ENCODE measurements around the gene RIOK3.
A peak's percentile ranks its signal among the peaks of the same experiment; 100 is the strongest.

RIOK3 gene

GRCh38 chr18:23451011-23451410, 2.1 kb upstream of the RIOK3 start:
- Histone ChIP-seq H3K36me3 (ENCODE audit: control insufficient read depth, insufficient read depth, low read length) (no peaks in the 10 kb centered on the region), H3K27ac (ENCODE audit: low read length) (no peak overlapping the region), H3K9me3 (ENCODE audit: control insufficient read depth, insufficient read depth, low read length) (no peaks in the 10 kb centered on the region), H3K27me3 (ENCODE audit: control insufficient read depth, insufficient read depth, low read length) (no peaks in the 10 kb centered on the region), H3K4me1 (ENCODE audit: control insufficient read depth, insufficient read depth, low read length) (no peaks in the 10 kb centered on the region), H3K4me3 (ENCODE audit: low read length) (no peak overlapping the region)
- no CpG with 5 or more reads among the region's 18 CpGs for WGBS (ENCODE audit: insufficient coverage, insufficient read length)
- DNase-seq (ENCODE audit: low read depth, low spot score), result no peak

GRCh38 chr18:23451491-23451890, 1.6 kb upstream of the RIOK3 start:
- no peaks in the 10 kb centered on the region for H3K36me3 ChIP-seq (ENCODE audit: control insufficient read depth, insufficient read depth, low read length)
- H3K9me3 ChIP-seq (ENCODE audit: control insufficient read depth, insufficient read depth, low read length), result no peaks in the 10 kb centered on the region
- H3K4me1 ChIP-seq (ENCODE audit: control insufficient read depth, insufficient read depth, low read length), result no peaks in the 10 kb centered on the region
- no CpG with 5 or more reads among the region's 6 CpGs for WGBS (ENCODE audit: insufficient coverage, insufficient read length)
- no peak overlapping the region for H3K4me3 ChIP-seq (ENCODE audit: low read length)
- DNase-seq (ENCODE audit: low read depth, low spot score), result no peak
- H3K27me3 ChIP-seq (ENCODE audit: control insufficient read depth, insufficient read depth, low read length), result no peaks in the 10 kb centered on the region
- no peak overlapping the region for H3K27ac ChIP-seq (ENCODE audit: low read length)

GRCh38 chr18:23452347-23452727, 750 bp upstream of the RIOK3 start:
- no peaks in the 10 kb centered on the region for H3K36me3 ChIP-seq (ENCODE audit: control insufficient read depth, insufficient read depth, low read length)
- no peaks in the 10 kb centered on the region for H3K4me1 ChIP-seq (ENCODE audit: control insufficient read depth, insufficient read depth, low read length)
- WGBS (ENCODE audit: insufficient coverage, insufficient read length), result no CpG with 5 or more reads among the region's 3 CpGs
- no peak overlapping the region for H3K4me3 ChIP-seq (ENCODE audit: low read length)
- H3K9me3 ChIP-seq (ENCODE audit: control insufficient read depth, insufficient read depth, low read length), result no peaks in the 10 kb centered on the region
- H3K27ac ChIP-seq (ENCODE audit: low read length), result no peak overlapping the region
- no peak for DNase-seq (ENCODE audit: low read depth, low spot score)
- H3K27me3 ChIP-seq (ENCODE audit: control insufficient read depth, insufficient read depth, low read length), result no peaks in the 10 kb centered on the region

- WGBS (ENCODE audit: insufficient coverage, insufficient read length), result no CpG with 5 or more reads among the region's 11 CpGs
- no peaks in the 10 kb centered on the region for H3K27me3 ChIP-seq (ENCODE audit: control insufficient read depth, insufficient read depth, low read length)
- H3K9me3 ChIP-seq (ENCODE audit: control insufficient read depth, insufficient read depth, low read length), result no peaks in the 10 kb centered on the region
- H3K36me3 ChIP-seq (ENCODE audit: control insufficient read depth, insufficient read depth, low read length), result no peaks in the 10 kb centered on the region
- no peak for DNase-seq (ENCODE audit: low read depth, low spot score)
- no peaks in the 10 kb centered on the region for H3K4me1 ChIP-seq (ENCODE audit: control insufficient read depth, insufficient read depth, low read length)
- peak overlapping the region; percentile 98 for H3K4me3 ChIP-seq (ENCODE audit: low read length)
- H3K27ac ChIP-seq (ENCODE audit: low read length), result no peak overlapping the region
Observed at GRCh38 chr18:23453680-23454058, 582 bp downstream of the RIOK3 start.

- no peak overlapping the region for H3K27ac ChIP-seq (ENCODE audit: low read length)
- H3K4me1 ChIP-seq (ENCODE audit: control insufficient read depth, insufficient read depth, low read length), result no peaks in the 10 kb centered on the region
- H3K27me3 ChIP-seq (ENCODE audit: control insufficient read depth, insufficient read depth, low read length), result no peaks in the 10 kb centered on the region
- H3K4me3 ChIP-seq (ENCODE audit: low read length), result no peak overlapping the region
- DNase-seq (ENCODE audit: low read depth, low spot score), result no peak
- no peaks in the 10 kb centered on the region for H3K36me3 ChIP-seq (ENCODE audit: control insufficient read depth, insufficient read depth, low read length)
- no peaks in the 10 kb centered on the region for H3K9me3 ChIP-seq (ENCODE audit: control insufficient read depth, insufficient read depth, low read length)
- WGBS (ENCODE audit: insufficient coverage, insufficient read length), result no CpG with 5 or more reads among the region's 2 CpGs
Observed at GRCh38 chr18:23456835-23457234, 3.7 kb downstream of the RIOK3 start.

- no peaks in the 10 kb centered on the region for H3K4me1 ChIP-seq (ENCODE audit: control insufficient read depth, insufficient read depth, low read length)
- H3K4me3 ChIP-seq (ENCODE audit: low read length), result no peak overlapping the region
- DNase-seq (ENCODE audit: low read depth, low spot score), result no peak
- H3K9me3 ChIP-seq (ENCODE audit: control insufficient read depth, insufficient read depth, low read length), result no peaks in the 10 kb centered on the region
- H3K27me3 ChIP-seq (ENCODE audit: control insufficient read depth, insufficient read depth, low read length), result no peaks in the 10 kb centered on the region
- no peak overlapping the region for H3K27ac ChIP-seq (ENCODE audit: low read length)
- no CpG with 5 or more reads among the region's 3 CpGs for WGBS (ENCODE audit: insufficient coverage, insufficient read length)
- no peaks in the 10 kb centered on the region; the same call in 1 of the 2 replicates for H3K36me3 ChIP-seq (ENCODE audit: control insufficient read depth, insufficient read depth, low read length)
Observed at GRCh38 chr18:23458830-23459529, 5.9 kb downstream of the RIOK3 start.

GRCh38 chr18:23459530-23459921, 6.4 kb downstream of the RIOK3 start:
- H3K27me3 ChIP-seq (ENCODE audit: control insufficient read depth, insufficient read depth, low read length), result no peaks in the 10 kb centered on the region
- DNase-seq (ENCODE audit: low read depth, low spot score), result no peak
- WGBS (ENCODE audit: insufficient coverage, insufficient read length), result no CpG with 5 or more reads among the region's 7 CpGs
- H3K9me3 ChIP-seq (ENCODE audit: control insufficient read depth, insufficient read depth, low read length), result no peaks in the 10 kb centered on the region
- H3K4me1 ChIP-seq (ENCODE audit: control insufficient read depth, insufficient read depth, low read length), result no peaks in the 10 kb centered on the region
- H3K27ac ChIP-seq (ENCODE audit: low read length), result no peak overlapping the region
- H3K36me3 ChIP-seq (ENCODE audit: control insufficient read depth, insufficient read depth, low read length), result no peaks in the 10 kb centered on the region; the same call in 1 of the 2 replicates
- H3K4me3 ChIP-seq (ENCODE audit: low read length), result no peak overlapping the region

- Histone ChIP-seq H3K4me1 (ENCODE audit: control insufficient read depth, insufficient read depth, low read length) (no peaks in the 10 kb centered on the region), H3K27ac (ENCODE audit: low read length) (no peak overlapping the region), H3K4me3 (ENCODE audit: low read length) (no peak overlapping the region), H3K27me3 (ENCODE audit: control insufficient read depth, insufficient read depth, low read length) (no peaks in the 10 kb centered on the region), H3K9me3 (ENCODE audit: control insufficient read depth, insufficient read depth, low read length) (no peaks in the 10 kb centered on the region), H3K36me3 (ENCODE audit: control insufficient read depth, insufficient read depth, low read length) (no peaks in the 10 kb centered on the region; the same call in 1 of the 2 replicates)
- WGBS (ENCODE audit: insufficient coverage, insufficient read length), result no CpG with 5 or more reads among the region's 2 CpGs
- DNase-seq (ENCODE audit: low read depth, low spot score), result no peak
Observed at GRCh38 chr18:23460285-23461273, 7.5 kb downstream of the RIOK3 start.

GRCh38 chr18:23462876-23463275, 9.8 kb downstream of the RIOK3 start:
- no CpG with 5 or more reads among the region's 2 CpGs for WGBS (ENCODE audit: insufficient coverage, insufficient read length)
- no peak for DNase-seq (ENCODE audit: low read depth, low spot score)
- H3K4me1 ChIP-seq (ENCODE audit: control insufficient read depth, insufficient read depth, low read length), result no peaks in the 10 kb centered on the region
- no peaks in the 10 kb centered on the region; the same call in 1 of the 2 replicates for H3K36me3 ChIP-seq (ENCODE audit: control insufficient read depth, insufficient read depth, low read length)
- no peaks in the 10 kb centered on the region for H3K9me3 ChIP-seq (ENCODE audit: control insufficient read depth, insufficient read depth, low read length)
- no peaks in the 10 kb centered on the region for H3K27me3 ChIP-seq (ENCODE audit: control insufficient read depth, insufficient read depth, low read length)
- no peak overlapping the region for H3K27ac ChIP-seq (ENCODE audit: low read length)
- H3K4me3 ChIP-seq (ENCODE audit: low read length), result no peak overlapping the region

GRCh38 chr18:23468753-23469459, 15.8 kb downstream of the RIOK3 start:
- no peaks in the 10 kb centered on the region; the same call in 1 of the 2 replicates for H3K36me3 ChIP-seq (ENCODE audit: control insufficient read depth, insufficient read depth, low read length)
- DNase-seq (ENCODE audit: low read depth, low spot score), result no peak
- WGBS (ENCODE audit: insufficient coverage, insufficient read length), result no CpG with 5 or more reads among the region's 3 CpGs

More at GRCh38 chr18:23468753-23469459, 15.8 kb downstream of the RIOK3 start:
- no peak overlapping the region for H3K27ac ChIP-seq (ENCODE audit: low read length)
- no peaks in the 10 kb centered on the region for H3K27me3 ChIP-seq (ENCODE audit: control insufficient read depth, insufficient read depth, low read length)
- no peak overlapping the region for H3K4me3 ChIP-seq (ENCODE audit: low read length)
- H3K9me3 ChIP-seq (ENCODE audit: control insufficient read depth, insufficient read depth, low read length), result no peaks in the 10 kb centered on the region
- no peaks in the 10 kb centered on the region for H3K4me1 ChIP-seq (ENCODE audit: control insufficient read depth, insufficient read depth, low read length)
